GM12892 (cell line): Measurements from ENCODE around the gene DENND1A.

Experiments used
- POLR2A ChIP-seq: IDR thresholded peaks from 2 replicates; pipeline ENCODE4 v1.6.1; 2011; ENCODE audit warnings: low read depth, low read length, control low read depth
- POLR2AphosphoS5 ChIP-seq: IDR thresholded peaks from 2 replicates; pipeline ENCODE4 v1.6.1; 2011; ENCODE audit warnings: low read depth, low read length, control low read depth
- TAF1 ChIP-seq: IDR thresholded peaks from 2 replicates; pipeline ENCODE4 v1.6.1; 2011; ENCODE audit warnings: low read depth, mild to moderate bottlenecking, control low read depth, low read length, borderline replicate concordance

DNA sequence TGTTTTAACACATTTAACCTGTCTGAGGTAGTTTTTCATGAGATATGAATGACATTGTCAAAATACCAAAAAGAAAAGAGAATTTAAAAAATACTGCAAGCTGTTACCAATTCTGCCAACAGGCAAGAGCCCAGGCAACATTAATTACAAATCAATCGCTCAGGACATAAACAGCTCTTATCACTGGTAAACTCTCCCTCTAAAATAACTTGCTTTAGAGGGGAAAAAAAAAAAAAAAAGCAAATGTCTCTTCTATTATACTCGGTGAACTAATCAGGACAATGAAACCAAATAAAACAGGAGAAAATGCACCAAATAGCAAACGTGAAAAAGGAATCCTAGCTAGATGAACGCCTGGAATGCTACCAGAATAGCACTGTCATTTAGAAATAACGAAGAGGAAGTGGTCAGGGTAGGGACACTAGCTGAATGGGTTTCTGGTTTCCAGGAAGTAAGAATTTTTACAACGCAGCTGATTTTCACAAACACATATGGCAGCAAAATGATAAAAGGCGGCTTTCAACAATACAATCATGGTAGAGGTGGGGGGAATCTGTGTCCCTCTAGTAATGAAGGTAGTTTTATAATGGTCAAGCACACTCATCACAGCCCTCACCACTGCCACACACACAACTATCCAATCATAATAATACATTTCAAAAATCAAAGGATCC lies 94.9 kb downstream of the DENND1A start:
- TF ChIP-seq POLR2AphosphoS5 (no peak), POLR2A (no peak), TAF1 (no peak)
